DND-41 (cell line): ENCODE results near the gene PVALEF.

ENCODE experiments used
- CTCF ChIP-seq: IDR thresholded peaks from 2 replicates; pipeline ENCODE4 v1.5.1; 2012; ENCODE audit warnings: borderline replicate concordance, low read length, moderate library complexity, mild to moderate bottlenecking; ENCODE audit not compliant: poor library complexity, severe bottlenecking; ENCODE audit errors: extremely low read depth
- EZH2 ChIP-seq: IDR thresholded peaks from 3 replicates; pipeline ENCODE4 v1.6.1; 2012; ENCODE audit warnings: borderline replicate concordance, low read depth, mild to moderate bottlenecking, moderate library complexity, low read length, inconsistent platforms; ENCODE audit not compliant: severe bottlenecking

GRCh38 chr17:81163703-81164370 lies 1.5 kb upstream of the PVALEF start:
- TF ChIP-seq EZH2 (no peak), CTCF (no peak)
